ENCODE data around the gene MGAT3. TPM values are rescaled to one million over a fixed set of nuclear protein-coding genes. Genes with fewer than 3 reads are reported as not detected.

MGAT3 gene, protein sequence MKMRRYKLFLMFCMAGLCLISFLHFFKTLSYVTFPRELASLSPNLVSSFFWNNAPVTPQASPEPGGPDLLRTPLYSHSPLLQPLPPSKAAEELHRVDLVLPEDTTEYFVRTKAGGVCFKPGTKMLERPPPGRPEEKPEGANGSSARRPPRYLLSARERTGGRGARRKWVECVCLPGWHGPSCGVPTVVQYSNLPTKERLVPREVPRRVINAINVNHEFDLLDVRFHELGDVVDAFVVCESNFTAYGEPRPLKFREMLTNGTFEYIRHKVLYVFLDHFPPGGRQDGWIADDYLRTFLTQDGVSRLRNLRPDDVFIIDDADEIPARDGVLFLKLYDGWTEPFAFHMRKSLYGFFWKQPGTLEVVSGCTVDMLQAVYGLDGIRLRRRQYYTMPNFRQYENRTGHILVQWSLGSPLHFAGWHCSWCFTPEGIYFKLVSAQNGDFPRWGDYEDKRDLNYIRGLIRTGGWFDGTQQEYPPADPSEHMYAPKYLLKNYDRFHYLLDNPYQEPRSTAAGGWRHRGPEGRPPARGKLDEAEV
- total RNA-seq: 20.0 and 22.3 TPM in 2 replicates
- polyA plus RNA-seq: 5.5 and 7.0 TPM in 2 replicates

DNA sequence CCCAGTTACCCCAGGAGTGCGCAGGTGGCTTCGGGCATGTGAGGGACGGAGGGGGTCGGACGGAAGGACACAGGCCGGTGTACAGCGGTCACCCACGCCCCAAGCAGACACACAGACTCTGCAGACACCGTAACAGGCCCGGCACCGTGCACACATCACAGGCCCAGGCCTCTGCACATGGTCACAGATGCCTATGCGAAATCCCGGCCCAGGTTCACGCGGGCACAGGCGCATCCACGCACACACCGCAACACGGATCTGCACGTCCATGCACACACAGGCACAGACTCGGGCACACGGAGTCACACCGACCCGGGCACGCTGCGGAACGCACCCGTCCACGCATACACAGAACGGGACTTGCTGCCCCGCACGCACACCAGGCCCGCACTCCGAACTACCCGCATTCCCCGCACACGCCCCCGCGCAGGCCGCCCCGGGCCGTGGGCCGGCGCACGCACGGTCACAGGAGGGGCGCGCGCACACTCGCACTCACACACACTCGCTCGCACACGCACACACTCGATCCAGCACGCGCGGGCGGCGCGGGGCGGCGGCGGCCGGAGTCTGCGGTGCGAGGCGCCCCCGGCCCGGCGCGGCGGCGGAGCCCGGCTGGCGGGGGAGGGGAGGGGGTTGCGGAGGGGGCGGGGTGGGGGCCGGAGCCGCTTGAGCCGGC lies at the start of gene MGAT3:
TSS of gene MGAT3 (plus strand) at position 491 of the 676 bp plus-strand sequence. CDS start 30,336 bp downstream, outside the sequence.
- DNase-seq (ENCODE audit: low spot score): peak; percentile 49
- Histone ChIP-seq H3K36me3 (replicated peaks; ENCODE audit: insufficient read depth, low read depth) (no peaks in the 10 kb centered on the region), H3K79me2 (peaks cover 41% of the 10 kb centered on the region), H3K4me3 (peak within 1 kb of the TSS; percentile 82), H3K4me1 (ENCODE audit: insufficient read depth) (peaks cover 6% of the 10 kb centered on the region), H3K4me2 (peak within 1 kb of the TSS; percentile 92), H3K9me2 (replicated peaks; ENCODE audit: insufficient read depth) (no peaks in the 10 kb centered on the region), H4K20me1 (ENCODE audit: insufficient read depth, poor library complexity, severe bottlenecking) (no peaks in the 10 kb centered on the region), H3K27ac (peak within 1 kb of the TSS; percentile 37), H2AFZ (peak within 1 kb of the TSS; percentile 55), H3K27me3 (peaks cover 4% of the 10 kb centered on the region), H3K9me3 (ENCODE audit: low read depth) (no peaks in the 10 kb centered on the region)
- WGBS (ENCODE audit: low lambda C conversion rate, missing lambda C conversion rate): 50% methylated on average over 33 of the region's 80 CpGs
- TF ChIP-seq, protein P1, sequence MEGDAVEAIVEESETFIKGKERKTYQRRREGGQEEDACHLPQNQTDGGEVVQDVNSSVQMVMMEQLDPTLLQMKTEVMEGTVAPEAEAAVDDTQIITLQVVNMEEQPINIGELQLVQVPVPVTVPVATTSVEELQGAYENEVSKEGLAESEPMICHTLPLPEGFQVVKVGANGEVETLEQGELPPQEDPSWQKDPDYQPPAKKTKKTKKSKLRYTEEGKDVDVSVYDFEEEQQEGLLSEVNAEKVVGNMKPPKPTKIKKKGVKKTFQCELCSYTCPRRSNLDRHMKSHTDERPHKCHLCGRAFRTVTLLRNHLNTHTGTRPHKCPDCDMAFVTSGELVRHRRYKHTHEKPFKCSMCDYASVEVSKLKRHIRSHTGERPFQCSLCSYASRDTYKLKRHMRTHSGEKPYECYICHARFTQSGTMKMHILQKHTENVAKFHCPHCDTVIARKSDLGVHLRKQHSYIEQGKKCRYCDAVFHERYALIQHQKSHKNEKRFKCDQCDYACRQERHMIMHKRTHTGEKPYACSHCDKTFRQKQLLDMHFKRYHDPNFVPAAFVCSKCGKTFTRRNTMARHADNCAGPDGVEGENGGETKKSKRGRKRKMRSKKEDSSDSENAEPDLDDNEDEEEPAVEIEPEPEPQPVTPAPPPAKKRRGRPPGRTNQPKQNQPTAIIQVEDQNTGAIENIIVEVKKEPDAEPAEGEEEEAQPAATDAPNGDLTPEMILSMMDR (IDR thresholded peaks at IDR 0.05; ENCODE audit: poor library complexity): no peak
- TF ChIP-seq EZH2phosphoT487 (IDR thresholded peaks at IDR 0.05; ENCODE audit: low read depth, severe bottlenecking, unreplicated experiment): no peak
- TF ChIP-seq EZH2 (IDR thresholded peaks at IDR 0.05; ENCODE audit: borderline replicate concordance): no peak

DNA sequence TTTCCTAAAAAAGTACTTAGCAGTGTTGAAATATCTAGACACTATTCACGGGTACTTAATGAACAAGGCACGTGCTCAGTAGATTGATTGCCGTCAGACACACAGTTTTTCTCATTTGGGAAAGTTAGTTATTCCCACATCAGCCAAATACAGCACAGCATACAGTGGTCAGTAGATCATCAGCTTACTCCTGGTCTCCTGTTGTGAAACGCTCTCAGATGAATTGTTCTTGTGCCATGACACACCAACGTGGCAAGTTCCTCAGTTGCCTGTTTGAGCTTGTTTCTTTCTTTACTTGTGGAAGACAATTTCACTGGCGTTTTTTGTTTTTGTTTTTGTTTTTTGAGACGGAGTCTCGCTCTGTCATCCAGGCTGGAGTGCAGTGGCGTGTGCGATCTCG lies 48.6 kb upstream of the MGAT3 start:
- no peak overlapping the region for H3K27ac ChIP-seq
- no peak for DNase-seq (ENCODE audit: low spot score)
- no peaks in the 10 kb centered on the region for H3K27me3 ChIP-seq
- H3K4me3 ChIP-seq: no peak overlapping the region
- no peaks in the 10 kb centered on the region for H3K4me1 ChIP-seq (ENCODE audit: insufficient read depth)
- H3K36me3 ChIP-seq (replicated peaks; ENCODE audit: insufficient read depth, low read depth): no peaks in the 10 kb centered on the region
- TF ChIP-seq, protein P1 (IDR thresholded peaks at IDR 0.05; ENCODE audit: poor library complexity): no peak
- TF ChIP-seq EZH2 (IDR thresholded peaks at IDR 0.05; ENCODE audit: borderline replicate concordance) (no peak), EZH2phosphoT487 (IDR thresholded peaks at IDR 0.05; ENCODE audit: low read depth, severe bottlenecking, unreplicated experiment) (no peak)
- 94% methylated on average over 11 of the region's 11 CpGs for WGBS (ENCODE audit: low lambda C conversion rate, missing lambda C conversion rate)
- no peak overlapping the region for H3K4me2 ChIP-seq
- no peaks in the 10 kb centered on the region for H3K9me2 ChIP-seq (replicated peaks; ENCODE audit: insufficient read depth)
- H3K79me2 ChIP-seq: peaks cover 66% of the 10 kb centered on the region
- H3K9me3 ChIP-seq (ENCODE audit: low read depth): no peaks in the 10 kb centered on the region
- no peaks in the 10 kb centered on the region for H4K20me1 ChIP-seq (ENCODE audit: insufficient read depth, poor library complexity, severe bottlenecking)
- H2AFZ ChIP-seq: no peak overlapping the region

GRCh38 chr22:39408807-39409206 lies 48.0 kb upstream of the MGAT3 start:
- Histone ChIP-seq H3K79me2 (peaks cover 64% of the 10 kb centered on the region), H3K4me3 (no peak overlapping the region), H4K20me1 (ENCODE audit: insufficient read depth, poor library complexity, severe bottlenecking) (no peaks in the 10 kb centered on the region), H3K27me3 (no peaks in the 10 kb centered on the region), H3K27ac (no peak overlapping the region), H3K4me1 (ENCODE audit: insufficient read depth) (no peaks in the 10 kb centered on the region), H3K36me3 (replicated peaks; ENCODE audit: insufficient read depth, low read depth) (no peaks in the 10 kb centered on the region), H3K4me2 (no peak overlapping the region), H3K9me2 (replicated peaks; ENCODE audit: insufficient read depth) (no peaks in the 10 kb centered on the region), H2AFZ (no peak overlapping the region), H3K9me3 (ENCODE audit: low read depth) (no peaks in the 10 kb centered on the region)
- no peak for DNase-seq (ENCODE audit: low spot score)
- WGBS (ENCODE audit: low lambda C conversion rate, missing lambda C conversion rate): 100% methylated on average over 1 of the region's 1 CpG
- TF ChIP-seq, protein P1 (IDR thresholded peaks at IDR 0.05; ENCODE audit: poor library complexity): no peak
- TF ChIP-seq EZH2 (IDR thresholded peaks at IDR 0.05; ENCODE audit: borderline replicate concordance) (no peak), EZH2phosphoT487 (IDR thresholded peaks at IDR 0.05; ENCODE audit: low read depth, severe bottlenecking, unreplicated experiment) (no peak)
